HFFc6 (cell line): Measurements from ENCODE around the gene SOX12. TPM values are rescaled to one million over a fixed set of nuclear protein-coding genes. Genes with fewer than 3 reads are reported as not detected.
A peak's percentile ranks its signal among the peaks of the same experiment; 100 is the strongest.

Source experiments
- DNase-seq: peaks from one replicate; pipeline ENCODE4 v3.0.0-alpha.2; 2018
- H3K27ac Mint-ChIP-seq: 2 replicates; pipeline ENCODE4 v1.8.0; 2020; ENCODE audit warnings: mild to moderate bottlenecking, mixed read lengths
- H3K27me3 Mint-ChIP-seq: 2 replicates; pipeline ENCODE4 v1.8.0; 2021; ENCODE audit warnings: mild to moderate bottlenecking, moderate library complexity, mixed read lengths; ENCODE audit not compliant: insufficient read depth
- H3K36me3 Mint-ChIP-seq: 2 replicates; pipeline ENCODE4 v1.8.0; 2021; ENCODE audit warnings: low read depth, mixed read lengths
- H3K4me1 Mint-ChIP-seq: 2 replicates; pipeline ENCODE4 v1.8.0; 2020; ENCODE audit warnings: low read depth, mixed read lengths
- H3K4me3 Mint-ChIP-seq: 2 replicates; pipeline ENCODE4 v1.8.0; 2020; ENCODE audit warnings: mild to moderate bottlenecking, moderate library complexity, mixed read lengths
- H3K9me3 Mint-ChIP-seq: 2 replicates; pipeline ENCODE4 v1.8.0; 2020; ENCODE audit warnings: mild to moderate bottlenecking, mixed read lengths
- total RNA-seq, 6 experiments: library from RNA; stranded (reverse); fragmentation: NEBNext Ultra II Directional; extraction: Animal tissue kit (Norgen Biotek cat#: 25700); gene quantifications; 2 replicates in 1 of 6; 3 replicates in 5 of 6; pipeline ENCODE4 v1.2.3, GENCODE V29; 2021
- TF ChIP-seq, protein P1 (sequence below): fragments of 200-600 bp; sonication (generic); IDR thresholded peaks from 2 replicates; pipeline ENCODE4 v1.5.0; 2021; ENCODE audit warnings: antibody characterized with exemption, mild to moderate bottlenecking

SOX12 gene
- total RNA-seq, 6 experiments from 2014 or later: 24.5 to 26.3 (median 25.0) TPM

DNA sequence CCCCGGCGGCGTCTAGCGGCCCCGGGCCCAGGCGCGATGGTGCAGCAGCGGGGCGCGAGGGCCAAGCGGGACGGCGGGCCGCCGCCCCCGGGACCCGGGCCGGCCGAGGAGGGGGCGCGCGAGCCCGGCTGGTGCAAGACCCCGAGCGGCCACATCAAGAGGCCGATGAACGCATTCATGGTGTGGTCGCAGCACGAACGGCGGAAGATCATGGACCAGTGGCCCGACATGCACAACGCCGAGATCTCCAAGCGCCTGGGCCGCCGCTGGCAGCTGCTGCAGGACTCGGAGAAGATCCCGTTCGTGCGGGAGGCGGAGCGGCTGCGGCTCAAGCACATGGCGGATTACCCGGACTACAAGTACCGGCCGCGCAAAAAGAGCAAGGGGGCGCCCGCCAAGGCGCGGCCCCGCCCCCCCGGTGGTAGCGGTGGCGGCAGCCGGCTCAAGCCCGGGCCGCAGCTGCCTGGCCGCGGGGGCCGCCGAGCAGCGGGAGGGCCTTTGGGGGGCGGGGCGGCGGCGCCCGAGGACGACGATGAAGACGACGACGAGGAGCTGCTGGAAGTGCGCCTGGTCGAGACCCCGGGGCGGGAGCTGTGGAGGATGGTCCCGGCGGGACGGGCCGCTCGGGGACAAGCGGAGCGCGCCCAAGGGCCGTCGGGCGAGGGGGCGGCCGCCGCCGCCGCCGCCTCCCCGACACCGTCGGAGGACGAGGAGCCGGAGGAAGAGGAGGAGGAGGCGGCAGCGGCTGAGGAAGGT lies 715 bp downstream of the SOX12 start:
- peaks cover 5% of the 10 kb centered on the region for H3K27me3 Mint-ChIP-seq
- H3K4me1 Mint-ChIP-seq: peaks cover 46% of the 10 kb centered on the region
- H3K4me3 Mint-ChIP-seq: peak overlapping the region; percentile 88
- H3K9me3 Mint-ChIP-seq: no peaks in the 10 kb centered on the region
- peak; percentile 63 for DNase-seq
- peak overlapping the region; percentile 75 for H3K27ac Mint-ChIP-seq
- TF ChIP-seq, protein P1, sequence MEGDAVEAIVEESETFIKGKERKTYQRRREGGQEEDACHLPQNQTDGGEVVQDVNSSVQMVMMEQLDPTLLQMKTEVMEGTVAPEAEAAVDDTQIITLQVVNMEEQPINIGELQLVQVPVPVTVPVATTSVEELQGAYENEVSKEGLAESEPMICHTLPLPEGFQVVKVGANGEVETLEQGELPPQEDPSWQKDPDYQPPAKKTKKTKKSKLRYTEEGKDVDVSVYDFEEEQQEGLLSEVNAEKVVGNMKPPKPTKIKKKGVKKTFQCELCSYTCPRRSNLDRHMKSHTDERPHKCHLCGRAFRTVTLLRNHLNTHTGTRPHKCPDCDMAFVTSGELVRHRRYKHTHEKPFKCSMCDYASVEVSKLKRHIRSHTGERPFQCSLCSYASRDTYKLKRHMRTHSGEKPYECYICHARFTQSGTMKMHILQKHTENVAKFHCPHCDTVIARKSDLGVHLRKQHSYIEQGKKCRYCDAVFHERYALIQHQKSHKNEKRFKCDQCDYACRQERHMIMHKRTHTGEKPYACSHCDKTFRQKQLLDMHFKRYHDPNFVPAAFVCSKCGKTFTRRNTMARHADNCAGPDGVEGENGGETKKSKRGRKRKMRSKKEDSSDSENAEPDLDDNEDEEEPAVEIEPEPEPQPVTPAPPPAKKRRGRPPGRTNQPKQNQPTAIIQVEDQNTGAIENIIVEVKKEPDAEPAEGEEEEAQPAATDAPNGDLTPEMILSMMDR: no peak; the same call in 1 of the 2 replicates
- H3K36me3 Mint-ChIP-seq: peaks cover 20% of the 10 kb centered on the region

DNA sequence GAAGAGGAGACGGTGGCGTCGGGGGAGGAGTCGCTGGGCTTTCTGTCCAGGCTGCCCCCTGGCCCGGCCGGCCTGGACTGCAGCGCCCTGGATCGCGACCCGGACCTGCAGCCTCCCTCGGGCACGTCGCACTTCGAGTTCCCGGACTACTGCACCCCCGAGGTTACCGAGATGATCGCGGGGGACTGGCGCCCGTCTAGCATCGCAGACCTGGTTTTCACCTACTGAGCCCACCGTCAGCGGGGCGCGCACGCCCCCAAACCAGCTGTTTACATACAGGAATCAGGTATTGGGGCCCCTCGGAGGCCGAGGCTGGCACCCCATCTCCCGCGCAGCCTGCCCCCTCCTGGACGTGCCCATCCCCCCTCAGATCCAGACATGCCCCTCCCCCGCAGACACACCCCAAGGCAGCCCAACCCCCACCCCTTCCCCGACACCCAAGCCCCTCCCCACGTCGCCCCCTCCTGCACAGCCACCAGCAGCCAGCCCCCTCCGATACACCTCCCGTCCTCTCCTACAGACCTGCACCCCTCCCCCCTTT lies 1.4 kb downstream of the SOX12 start:
- TF ChIP-seq, protein P1: peak; percentile 24; the same call in 1 of the 2 replicates
- peak overlapping the region; percentile 7; the same call in 1 of the 2 replicates for H3K27ac Mint-ChIP-seq
- H3K4me1 Mint-ChIP-seq: peaks cover 46% of the 10 kb centered on the region
- no peaks in the 10 kb centered on the region for H3K9me3 Mint-ChIP-seq
- peak overlapping the region; percentile 88 for H3K4me3 Mint-ChIP-seq
- H3K27me3 Mint-ChIP-seq: peaks cover 5% of the 10 kb centered on the region
- DNase-seq: no peak
- H3K36me3 Mint-ChIP-seq: peaks cover 15% of the 10 kb centered on the region

DNA sequence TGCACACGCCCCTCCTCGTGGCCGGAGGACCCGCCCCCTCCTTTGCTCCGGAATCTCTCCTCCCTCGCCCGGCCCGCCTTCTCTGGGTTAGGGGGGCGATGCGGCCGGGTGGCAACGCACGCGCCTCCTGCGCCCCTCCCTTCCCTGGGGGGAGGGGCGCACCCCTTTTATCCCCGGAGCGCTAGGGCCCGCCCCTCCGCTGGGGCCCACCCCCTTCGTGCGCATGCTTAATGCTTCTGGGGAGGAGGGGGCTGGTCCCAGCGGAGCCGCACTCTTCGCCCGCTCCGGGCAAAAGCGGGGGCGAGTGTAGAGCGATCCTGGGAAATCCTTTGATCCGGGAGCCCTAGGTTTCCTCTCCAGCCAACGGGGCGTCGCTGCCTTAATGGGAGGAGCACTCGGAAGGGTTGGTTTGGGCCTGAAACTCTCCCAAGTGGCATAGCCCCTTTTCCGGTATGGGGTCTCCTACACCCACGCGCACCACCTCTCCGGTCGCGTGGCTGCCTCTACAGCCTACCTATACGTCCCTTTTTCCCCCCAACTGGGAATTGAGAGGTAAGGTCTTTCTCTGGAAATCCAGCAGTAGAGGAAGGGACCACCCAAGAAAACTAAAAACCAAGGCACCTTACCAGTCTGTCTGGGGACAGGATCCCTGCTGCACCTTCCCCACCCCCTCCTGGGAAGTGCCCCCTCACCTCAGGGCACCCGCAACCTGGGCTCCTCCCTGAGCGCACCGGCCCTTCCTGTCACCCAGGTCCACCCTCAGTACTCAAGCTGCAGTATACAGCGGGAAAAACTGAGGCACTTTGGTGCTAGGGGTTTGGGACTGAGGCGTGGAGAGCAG lies 2.1 kb downstream of the SOX12 start:
- Mint-ChIP-seq H3K27ac (peak overlapping the region; percentile 65), H3K4me3 (peak overlapping the region; percentile 88), H3K4me1 (peaks cover 46% of the 10 kb centered on the region), H3K36me3 (peaks cover 15% of the 10 kb centered on the region), H3K9me3 (no peaks in the 10 kb centered on the region), H3K27me3 (peaks cover 5% of the 10 kb centered on the region)
- TF ChIP-seq, protein P1: no peak
- DNase-seq: peak; percentile 79

DNA sequence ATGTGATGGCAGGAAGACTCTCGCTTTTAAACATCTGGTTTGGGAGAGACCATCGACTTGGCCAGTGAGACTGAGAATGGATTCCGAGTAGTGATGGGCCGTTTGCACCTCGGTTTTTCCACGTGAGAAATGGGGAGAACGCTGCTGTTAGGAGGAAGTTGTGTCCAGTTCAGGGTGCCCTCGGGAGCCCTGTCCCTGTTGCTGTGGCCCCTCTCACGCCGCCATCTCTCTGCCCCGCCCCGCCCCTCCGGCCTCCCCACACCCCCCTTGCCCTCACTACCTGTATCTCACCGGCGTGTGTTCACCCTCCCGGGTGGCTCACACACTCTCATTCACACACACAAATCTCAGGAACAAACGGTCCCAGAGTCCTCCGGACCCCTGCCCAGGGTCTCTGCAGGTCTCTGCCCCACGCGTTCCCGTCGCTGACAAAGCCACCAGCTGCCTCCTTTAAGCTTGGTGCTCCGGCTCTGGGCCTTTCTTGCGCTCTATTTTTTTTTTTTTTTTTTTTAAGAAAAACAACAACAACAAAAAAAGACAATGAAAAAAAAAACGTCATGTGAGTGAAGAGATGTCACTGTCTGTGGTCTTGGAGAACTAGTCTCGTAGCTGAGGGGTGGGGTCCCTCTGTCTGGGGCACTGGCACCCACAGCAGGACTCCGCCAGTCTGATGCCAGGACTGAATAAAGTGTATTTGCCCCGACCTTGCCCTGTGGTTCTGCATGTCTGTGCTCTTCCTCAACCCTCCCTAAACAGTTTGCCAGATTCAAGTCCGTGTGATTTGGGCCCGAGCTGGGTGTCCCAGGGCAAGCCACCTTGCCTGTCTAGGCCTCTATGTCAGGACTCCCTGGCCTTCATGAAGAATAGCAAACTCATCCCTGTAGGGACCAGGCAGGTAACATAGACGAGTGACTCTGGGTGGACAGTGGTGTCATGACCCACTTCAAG lies 2.9 kb downstream of the SOX12 start:
- Mint-ChIP-seq H3K27me3 (peaks cover 5% of the 10 kb centered on the region), H3K4me3 (peak overlapping the region; percentile 88)
- no peak for DNase-seq

More for the DNA sequence above, 2.9 kb downstream of the SOX12 start:
- H3K36me3 Mint-ChIP-seq: peaks cover 15% of the 10 kb centered on the region
- TF ChIP-seq, protein P1: no peak
- H3K27ac Mint-ChIP-seq: peak overlapping the region; percentile 65
- H3K9me3 Mint-ChIP-seq: no peaks in the 10 kb centered on the region
- H3K4me1 Mint-ChIP-seq: peaks cover 41% of the 10 kb centered on the region
